Measurements from ENCODE around the gene RNF148.

Gene RNF148

DNA sequence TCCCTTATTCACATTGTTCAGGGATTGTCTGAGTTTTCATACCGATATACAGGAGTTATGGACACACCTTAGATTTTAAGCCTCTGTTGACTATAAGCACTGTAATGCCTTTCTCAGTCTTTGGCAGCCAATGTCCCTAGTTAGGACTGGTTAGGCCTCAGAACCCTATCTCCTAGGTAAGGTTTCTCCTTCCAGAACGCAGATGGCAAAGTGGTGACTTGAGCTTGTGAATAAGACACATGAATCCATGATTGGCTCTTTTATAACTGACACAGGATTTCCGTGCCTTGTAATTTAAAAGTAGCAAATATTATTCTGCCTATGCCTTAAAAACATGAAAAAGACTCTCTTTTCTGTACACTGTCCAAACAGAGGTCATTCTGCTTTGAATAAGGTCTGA is 12.5 kb upstream of the RNF148 start:
- Histone ChIP-seq H3K9me3 (ENCODE audit: insufficient read depth, low read depth, low read length) (no peaks in the 10 kb centered on the region), H4K91ac (ENCODE audit: low read depth, low read length) (no peak overlapping the region), H3K4me3 (ENCODE audit: low read depth, low read length) (no peak overlapping the region), H4K8ac (ENCODE audit: low read depth, low read length) (no peak overlapping the region), H3K9ac (ENCODE audit: low read length) (no peak overlapping the region), H2AFZ (ENCODE audit: insufficient read depth, low read length, poor library complexity) (no peak overlapping the region), H3K18ac (ENCODE audit: low read length) (no peak overlapping the region), H3K4me1 (ENCODE audit: control insufficient read depth in 1 of 2, insufficient read depth in 2 of 2, low read length in 2 of 2) (no peaks in the 10 kb centered on the region), H3K27ac (ENCODE audit: low read depth, low read length) (no peak overlapping the region), H3K79me2 (ENCODE audit: control insufficient read depth, insufficient read depth, low read length, poor library complexity) (no peaks in the 10 kb centered on the region), H3K4me2 (ENCODE audit: low read length) (no peak overlapping the region), H3K23ac (ENCODE audit: low read length) (no peak overlapping the region), H4K12ac (ENCODE audit: low read depth, low read length) (no peak overlapping the region), H3K79me1 (ENCODE audit: low read length) (no peaks in the 10 kb centered on the region), H3K36me3 (ENCODE audit: control insufficient read depth in 1 of 2, insufficient read depth in 2 of 2, low read length in 2 of 2) (no peaks in the 10 kb centered on the region), H3K27me3 (ENCODE audit: insufficient read depth, low read length) (no peaks in the 10 kb centered on the region), H2AK5ac (ENCODE audit: low read length) (no peak overlapping the region), H2BK5ac (ENCODE audit: low read depth, low read length, poor library complexity) (no peak overlapping the region), H2BK120ac (ENCODE audit: insufficient read depth, low read length, poor library complexity) (no peak overlapping the region), H3K4ac (ENCODE audit: low read depth, low read length) (no peak overlapping the region), H2BK12ac (ENCODE audit: low read length) (no peak overlapping the region), H3K14ac (ENCODE audit: low read length) (no peak overlapping the region)
- no peak for DNase-seq
- WGBS (ENCODE audit: extremely low coverage, insufficient coverage, insufficient read length): no CpG with 5 or more reads among the region's 3 CpGs

DNA sequence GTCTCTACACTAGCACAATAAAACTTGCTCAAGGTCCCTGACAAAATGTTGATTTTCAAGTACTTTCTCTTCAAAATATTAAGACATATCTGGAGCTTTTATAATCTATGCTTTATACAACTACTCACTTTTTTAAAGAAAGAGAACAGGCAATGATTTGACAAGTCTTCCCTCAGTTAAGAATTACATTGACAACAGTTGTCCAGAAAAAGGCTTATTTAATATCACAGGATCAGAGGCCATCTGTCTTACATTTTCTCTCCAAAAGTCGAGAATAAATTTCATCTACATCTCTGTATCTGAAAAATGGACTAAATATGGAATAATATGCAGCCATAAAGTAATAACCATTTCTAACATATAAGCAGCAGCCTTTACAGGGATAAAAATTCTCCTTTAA is 8.2 kb upstream of the RNF148 start:
- Histone ChIP-seq H2BK5ac (ENCODE audit: low read depth, low read length, poor library complexity) (no peak overlapping the region), H3K18ac (ENCODE audit: low read length) (no peak overlapping the region), H3K27ac (ENCODE audit: low read depth, low read length) (no peak overlapping the region), H2BK120ac (ENCODE audit: insufficient read depth, low read length, poor library complexity) (no peak overlapping the region), H3K9me3 (ENCODE audit: insufficient read depth, low read depth, low read length) (no peaks in the 10 kb centered on the region), H2BK12ac (ENCODE audit: low read length) (no peak overlapping the region), H3K79me1 (ENCODE audit: low read length) (no peaks in the 10 kb centered on the region), H4K8ac (ENCODE audit: low read depth, low read length) (no peak overlapping the region), H3K4ac (ENCODE audit: low read depth, low read length) (no peak overlapping the region), H3K4me1 (ENCODE audit: control insufficient read depth in 1 of 2, insufficient read depth in 2 of 2, low read length in 2 of 2) (no peaks in the 10 kb centered on the region), H2AK5ac (ENCODE audit: low read length) (no peak overlapping the region), H3K27me3 (ENCODE audit: insufficient read depth, low read length) (no peaks in the 10 kb centered on the region), H3K36me3 (ENCODE audit: control insufficient read depth in 1 of 2, insufficient read depth in 2 of 2, low read length in 2 of 2) (no peaks in the 10 kb centered on the region), H3K9ac (ENCODE audit: low read length) (no peak overlapping the region), H3K79me2 (ENCODE audit: control insufficient read depth, insufficient read depth, low read length, poor library complexity) (no peaks in the 10 kb centered on the region), H4K91ac (ENCODE audit: low read depth, low read length) (no peak overlapping the region), H3K14ac (ENCODE audit: low read length) (no peak overlapping the region), H3K23ac (ENCODE audit: low read length) (no peak overlapping the region), H3K4me3 (ENCODE audit: low read depth, low read length) (no peak overlapping the region), H4K12ac (ENCODE audit: low read depth, low read length) (no peak overlapping the region), H3K4me2 (ENCODE audit: low read length) (no peak overlapping the region), H2AFZ (ENCODE audit: insufficient read depth, low read length, poor library complexity) (no peak overlapping the region)
- WGBS (ENCODE audit: extremely low coverage, insufficient coverage, insufficient read length): no CpG with 5 or more reads among the region's 1 CpG
- DNase-seq: no peak

DNA sequence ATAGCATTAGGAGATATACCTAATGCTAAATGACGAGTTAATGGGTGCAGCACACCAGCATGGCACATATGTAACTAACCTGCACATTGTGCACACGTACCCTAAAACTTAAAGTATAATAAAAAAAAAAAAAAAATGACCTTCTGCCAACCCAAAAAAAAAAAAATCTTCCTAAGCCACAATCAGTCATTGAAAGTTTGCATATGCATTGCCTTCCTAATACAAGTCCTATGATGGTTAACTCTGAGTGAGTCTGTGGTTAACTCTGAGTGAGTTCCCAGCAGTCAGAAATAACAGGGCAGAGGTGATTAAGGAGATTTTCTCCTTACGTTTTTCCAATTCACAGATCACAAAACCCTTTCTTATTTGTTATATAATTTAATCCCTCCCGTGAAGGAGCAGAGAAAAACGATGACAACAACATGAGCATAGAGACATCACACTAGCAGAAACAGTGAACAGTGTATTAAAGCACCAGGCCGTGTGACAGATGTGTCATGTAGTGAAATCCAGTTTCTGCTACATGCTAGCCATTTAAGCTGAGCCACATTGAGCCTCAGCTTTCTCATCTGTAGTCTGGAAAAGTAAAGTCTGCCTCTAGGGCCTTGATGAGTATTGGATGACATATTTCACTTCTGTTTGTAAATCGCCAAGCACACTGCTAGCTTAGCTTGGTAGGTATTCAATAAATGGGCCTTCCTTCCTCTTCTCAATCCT is 7.4 kb upstream of the RNF148 start:
- WGBS (ENCODE audit: extremely low coverage, insufficient coverage, insufficient read length): no CpG with 5 or more reads among the region's 7 CpGs
- Histone ChIP-seq H3K4ac (ENCODE audit: low read depth, low read length) (no peak overlapping the region), H3K79me2 (ENCODE audit: control insufficient read depth, insufficient read depth, low read length, poor library complexity) (no peaks in the 10 kb centered on the region)

GRCh38 chr7:122706836-122707235 is 4.1 kb upstream of the RNF148 start:
- H2AK5ac ChIP-seq (ENCODE audit: low read length): no peak overlapping the region
- no peak overlapping the region for H3K4me2 ChIP-seq (ENCODE audit: low read length)

More for the DNA sequence above, 7.4 kb upstream of the RNF148 start:
- no peaks in the 10 kb centered on the region for H3K27me3 ChIP-seq (ENCODE audit: insufficient read depth, low read length)
- no peak overlapping the region for H4K12ac ChIP-seq (ENCODE audit: low read depth, low read length)
- H3K36me3 ChIP-seq (ENCODE audit: control insufficient read depth in 1 of 2, insufficient read depth in 2 of 2, low read length in 2 of 2): no peaks in the 10 kb centered on the region
- no peak overlapping the region for H3K23ac ChIP-seq (ENCODE audit: low read length)
- no peak overlapping the region for H4K8ac ChIP-seq (ENCODE audit: low read depth, low read length)
- H2AK5ac ChIP-seq (ENCODE audit: low read length): no peak overlapping the region
- H3K18ac ChIP-seq (ENCODE audit: low read length): no peak overlapping the region
- no peaks in the 10 kb centered on the region for H3K79me1 ChIP-seq (ENCODE audit: low read length)
- H2BK120ac ChIP-seq (ENCODE audit: insufficient read depth, low read length, poor library complexity): no peak overlapping the region
- H3K4me3 ChIP-seq (ENCODE audit: low read depth, low read length): no peak overlapping the region
- H3K14ac ChIP-seq (ENCODE audit: low read length): no peak overlapping the region
- no peak overlapping the region for H2BK5ac ChIP-seq (ENCODE audit: low read depth, low read length, poor library complexity)
- DNase-seq: no peak
- H3K27ac ChIP-seq (ENCODE audit: low read depth, low read length): no peak overlapping the region
- no peak overlapping the region for H3K4me2 ChIP-seq (ENCODE audit: low read length)
- no peak overlapping the region for H3K9ac ChIP-seq (ENCODE audit: low read length)
- no peaks in the 10 kb centered on the region for H3K9me3 ChIP-seq (ENCODE audit: insufficient read depth, low read depth, low read length)
- H4K91ac ChIP-seq (ENCODE audit: low read depth, low read length): no peak overlapping the region
- H2BK12ac ChIP-seq (ENCODE audit: low read length): no peak overlapping the region
- no peak overlapping the region for H2AFZ ChIP-seq (ENCODE audit: insufficient read depth, low read length, poor library complexity)
- H3K4me1 ChIP-seq (ENCODE audit: control insufficient read depth in 1 of 2, insufficient read depth in 2 of 2, low read length in 2 of 2): no peaks in the 10 kb centered on the region

More at GRCh38 chr7:122706836-122707235, 4.1 kb upstream of the RNF148 start:
- no peak overlapping the region for H3K9ac ChIP-seq (ENCODE audit: low read length)
- H3K4me3 ChIP-seq (ENCODE audit: low read depth, low read length): no peak overlapping the region
- no peak overlapping the region for H2BK120ac ChIP-seq (ENCODE audit: insufficient read depth, low read length, poor library complexity)
- no peak overlapping the region for H2AFZ ChIP-seq (ENCODE audit: insufficient read depth, low read length, poor library complexity)
- no CpG with 5 or more reads among the region's 2 CpGs for WGBS (ENCODE audit: extremely low coverage, insufficient coverage, insufficient read length)
- no peaks in the 10 kb centered on the region for H3K4me1 ChIP-seq (ENCODE audit: control insufficient read depth in 1 of 2, insufficient read depth in 2 of 2, low read length in 2 of 2)
- no peak overlapping the region for H3K4ac ChIP-seq (ENCODE audit: low read depth, low read length)
- H3K27ac ChIP-seq (ENCODE audit: low read depth, low read length): no peak overlapping the region
- H4K12ac ChIP-seq (ENCODE audit: low read depth, low read length): no peak overlapping the region
- H3K36me3 ChIP-seq (ENCODE audit: control insufficient read depth in 1 of 2, insufficient read depth in 2 of 2, low read length in 2 of 2): no peaks in the 10 kb centered on the region
- H2BK12ac ChIP-seq (ENCODE audit: low read length): no peak overlapping the region
- H3K23ac ChIP-seq (ENCODE audit: low read length): no peak overlapping the region
- no peaks in the 10 kb centered on the region for H3K9me3 ChIP-seq (ENCODE audit: insufficient read depth, low read depth, low read length)
- no peak for DNase-seq
- no peak overlapping the region for H4K8ac ChIP-seq (ENCODE audit: low read depth, low read length)
- no peak overlapping the region for H3K18ac ChIP-seq (ENCODE audit: low read length)
- no peak overlapping the region for H2BK5ac ChIP-seq (ENCODE audit: low read depth, low read length, poor library complexity)
- no peak overlapping the region for H4K91ac ChIP-seq (ENCODE audit: low read depth, low read length)
- H3K27me3 ChIP-seq (ENCODE audit: insufficient read depth, low read length): no peaks in the 10 kb centered on the region
- no peaks in the 10 kb centered on the region for H3K79me1 ChIP-seq (ENCODE audit: low read length)
- no peak overlapping the region for H3K14ac ChIP-seq (ENCODE audit: low read length)
- H3K79me2 ChIP-seq (ENCODE audit: control insufficient read depth, insufficient read depth, low read length, poor library complexity): no peaks in the 10 kb centered on the region

All from trophoblast cell (in vitro differentiated cells and primary cell).